Measurements from ENCODE around the gene TRNAU1AP.
"Not testable (repeated sequence)": the region's sequence is repeated elsewhere in the genome, so short reads cannot be mapped to it uniquely, and the experiment has no call there.

Gene TRNAU1AP

GRCh38 chr1:28538286-28538685 is 14.6 kb upstream of the TRNAU1AP start:
- no peak for FAIRE-seq
- TF ChIP-seq POLR2AphosphoS5 (IDR thresholded peaks at IDR 0.05; ENCODE audit: low read depth, low read length) (no peak), POLR2A (IDR thresholded peaks at IDR 0.05; ENCODE audit: low read depth, low read length) (no peak), PAX5 (IDR thresholded peaks at IDR 0.05; ENCODE audit: insufficient read depth, low read length, severe bottlenecking) (no peak), SPI1 (IDR thresholded peaks at IDR 0.05; ENCODE audit: low read depth, low read length) (no peak), POU2F2 (IDR thresholded peaks at IDR 0.05; ENCODE audit: low read depth, low read length) (no peak), TAF1 (IDR thresholded peaks at IDR 0.05; ENCODE audit: low read depth, low read length) (no peak)
- no peak for DNase-seq (ENCODE audit: insufficient read length, low spot score)

- FAIRE-seq (no peak), DNase-seq (ENCODE audit: insufficient read length, low spot score) (no peak)
- TF ChIP-seq PAX5 (IDR thresholded peaks at IDR 0.05; ENCODE audit: insufficient read depth, low read length, severe bottlenecking) (no peak), SPI1 (IDR thresholded peaks at IDR 0.05; ENCODE audit: low read depth, low read length) (no peak), POU2F2 (IDR thresholded peaks at IDR 0.05; ENCODE audit: low read depth, low read length) (no peak), TAF1 (IDR thresholded peaks at IDR 0.05; ENCODE audit: low read depth, low read length) (no peak), POLR2AphosphoS5 (IDR thresholded peaks at IDR 0.05; ENCODE audit: low read depth, low read length) (no peak), POLR2A (IDR thresholded peaks at IDR 0.05; ENCODE audit: low read depth, low read length) (no peak)
Observed at GRCh38 chr1:28540651-28541050, 12.2 kb upstream of the TRNAU1AP start.

GRCh38 chr1:28541414-28542015 is 11.4 kb upstream of the TRNAU1AP start:
- not testable (repeated sequence) for FAIRE-seq; DNase-seq (ENCODE audit: insufficient read length, low spot score)

GRCh38 chr1:28545246-28545628 is 7.6 kb upstream of the TRNAU1AP start:
- FAIRE-seq (no peak), DNase-seq (ENCODE audit: insufficient read length, low spot score) (no peak)
- TF ChIP-seq POLR2A (IDR thresholded peaks at IDR 0.05; ENCODE audit: low read depth, low read length), result no peak
- no peak for TF ChIP-seq PAX5 (IDR thresholded peaks at IDR 0.05; ENCODE audit: insufficient read depth, low read length, severe bottlenecking)

GRCh38 chr1:28548318-28548717 is 4.6 kb upstream of the TRNAU1AP start:
- no peak for FAIRE-seq
- TF ChIP-seq TAF1 (IDR thresholded peaks at IDR 0.05; ENCODE audit: low read depth, low read length), result no peak
- TF ChIP-seq PAX5 (IDR thresholded peaks at IDR 0.05; ENCODE audit: insufficient read depth, low read length, severe bottlenecking), result no peak
- no peak for TF ChIP-seq POLR2AphosphoS5 (IDR thresholded peaks at IDR 0.05; ENCODE audit: low read depth, low read length)
- no peak for TF ChIP-seq POLR2A (IDR thresholded peaks at IDR 0.05; ENCODE audit: low read depth, low read length)
- no peak for TF ChIP-seq SPI1 (IDR thresholded peaks at IDR 0.05; ENCODE audit: low read depth, low read length)
- no peak for TF ChIP-seq POU2F2 (IDR thresholded peaks at IDR 0.05; ENCODE audit: low read depth, low read length)

GRCh38 chr1:28551381-28551780 is 1.5 kb upstream of the TRNAU1AP start:
- TF ChIP-seq POU2F2 (IDR thresholded peaks at IDR 0.05; ENCODE audit: low read depth, low read length) (no peak), PAX5 (IDR thresholded peaks at IDR 0.05; ENCODE audit: insufficient read depth, low read length, severe bottlenecking) (no peak), POLR2AphosphoS5 (IDR thresholded peaks at IDR 0.05; ENCODE audit: low read depth, low read length) (no peak), POLR2A (IDR thresholded peaks at IDR 0.05; ENCODE audit: low read depth, low read length) (no peak), TAF1 (IDR thresholded peaks at IDR 0.05; ENCODE audit: low read depth, low read length) (no peak), SPI1 (IDR thresholded peaks at IDR 0.05; ENCODE audit: low read depth, low read length) (no peak)
- FAIRE-seq (no peak), DNase-seq (ENCODE audit: insufficient read length, low spot score) (no peak)

More at GRCh38 chr1:28548318-28548717, 4.6 kb upstream of the TRNAU1AP start:
- no peak for DNase-seq (ENCODE audit: insufficient read length, low spot score)

- TF ChIP-seq PAX5 (IDR thresholded peaks at IDR 0.05; ENCODE audit: insufficient read depth, low read length, severe bottlenecking) (no peak), POLR2AphosphoS5 (IDR thresholded peaks at IDR 0.05; ENCODE audit: low read depth, low read length) (no peak), POLR2A (IDR thresholded peaks at IDR 0.05; ENCODE audit: low read depth, low read length) (no peak), TAF1 (IDR thresholded peaks at IDR 0.05; ENCODE audit: low read depth, low read length) (no peak), SPI1 (IDR thresholded peaks at IDR 0.05; ENCODE audit: low read depth, low read length) (no peak), POU2F2 (IDR thresholded peaks at IDR 0.05; ENCODE audit: low read depth, low read length) (no peak)
- DNase-seq (ENCODE audit: insufficient read length, low spot score) (no peak), FAIRE-seq (no peak)
Observed at GRCh38 chr1:28560886-28561285, 8.0 kb downstream of the TRNAU1AP start.

GRCh38 chr1:28564310-28564709 is 11.4 kb downstream of the TRNAU1AP start:
- no peak for FAIRE-seq
- DNase-seq (ENCODE audit: insufficient read length, low spot score), result no peak

GRCh38 chr1:28565040-28565439 is 12.2 kb downstream of the TRNAU1AP start:
- TF ChIP-seq PAX5 (IDR thresholded peaks at IDR 0.05; ENCODE audit: insufficient read depth, low read length, severe bottlenecking), result no peak
- no peak for TF ChIP-seq POLR2A (IDR thresholded peaks at IDR 0.05; ENCODE audit: low read depth, low read length)
- TF ChIP-seq TAF1 (IDR thresholded peaks at IDR 0.05; ENCODE audit: low read depth, low read length), result no peak
- TF ChIP-seq POLR2AphosphoS5 (IDR thresholded peaks at IDR 0.05; ENCODE audit: low read depth, low read length), result no peak
- no peak for TF ChIP-seq SPI1 (IDR thresholded peaks at IDR 0.05; ENCODE audit: low read depth, low read length)
- TF ChIP-seq POU2F2 (IDR thresholded peaks at IDR 0.05; ENCODE audit: low read depth, low read length), result no peak
- FAIRE-seq (no peak), DNase-seq (ENCODE audit: insufficient read length, low spot score) (no peak)

More at GRCh38 chr1:28564310-28564709, 11.4 kb downstream of the TRNAU1AP start:
- TF ChIP-seq POU2F2 (IDR thresholded peaks at IDR 0.05; ENCODE audit: low read depth, low read length) (no peak), PAX5 (IDR thresholded peaks at IDR 0.05; ENCODE audit: insufficient read depth, low read length, severe bottlenecking) (no peak), POLR2A (IDR thresholded peaks at IDR 0.05; ENCODE audit: low read depth, low read length) (no peak), SPI1 (IDR thresholded peaks at IDR 0.05; ENCODE audit: low read depth, low read length) (no peak), TAF1 (IDR thresholded peaks at IDR 0.05; ENCODE audit: low read depth, low read length) (no peak), POLR2AphosphoS5 (IDR thresholded peaks at IDR 0.05; ENCODE audit: low read depth, low read length) (no peak)

GRCh38 chr1:28565726-28566125 is 12.8 kb downstream of the TRNAU1AP start:
- DNase-seq (ENCODE audit: insufficient read length, low spot score) (no peak), FAIRE-seq (no peak)
- TF ChIP-seq POLR2A (IDR thresholded peaks at IDR 0.05; ENCODE audit: low read depth, low read length) (no peak), POU2F2 (IDR thresholded peaks at IDR 0.05; ENCODE audit: low read depth, low read length) (no peak)
